IPS-18c (cell line): ENCODE measurements around the gene SPOP.
"Not testable (repeated sequence)": the region's sequence is repeated elsewhere in the genome, so short reads cannot be mapped to it uniquely, and the experiment has no call there.

Experiments
- H3K4me3 ChIP-seq: 2 replicates; pipeline ENCODE4 v1.7.0; 2013; ENCODE audit warnings: low read depth, mild to moderate bottlenecking, low read length, moderate library complexity; ENCODE audit not compliant: insufficient read depth
- H3K9me3 ChIP-seq: one replicate; pipeline ENCODE4 v1.6.1; 2013; ENCODE audit warnings: mild to moderate bottlenecking, low read length, moderate library complexity; ENCODE audit not compliant: control insufficient read depth, insufficient read depth

Gene SPOP

DNA sequence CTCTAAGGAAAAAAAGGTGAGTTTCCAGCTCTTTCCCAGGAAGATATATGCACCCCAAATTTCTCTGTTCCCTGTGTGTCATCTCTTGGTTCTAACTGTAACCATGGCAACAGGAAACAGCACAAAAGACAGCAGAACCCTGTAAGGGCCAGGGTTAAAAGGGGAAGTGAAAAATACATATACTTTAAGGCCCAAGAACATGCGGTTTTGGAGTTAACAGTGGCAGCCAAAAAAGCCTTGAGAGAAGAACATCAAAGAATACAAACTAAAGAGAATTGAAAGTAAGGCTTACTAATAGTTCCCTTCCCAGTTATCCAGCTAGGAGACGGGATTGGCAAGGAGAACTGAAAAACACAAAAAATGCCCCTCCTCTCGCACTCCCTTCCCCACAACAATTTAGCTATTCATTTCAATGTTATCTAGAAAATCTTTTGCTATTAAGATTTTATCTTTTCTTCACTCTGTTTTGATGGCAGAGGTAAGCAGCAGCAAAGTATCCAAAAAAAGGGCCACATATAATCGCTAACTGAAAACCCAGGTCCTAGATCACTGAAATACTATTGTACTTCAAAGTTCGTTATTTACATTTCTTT is 1.5 kb downstream of the SPOP start:
- Histone ChIP-seq H3K9me3 (no peaks in the 10 kb centered on the region), H3K4me3 (no peak overlapping the region; the same call in 1 of the 2 replicates)

DNA sequence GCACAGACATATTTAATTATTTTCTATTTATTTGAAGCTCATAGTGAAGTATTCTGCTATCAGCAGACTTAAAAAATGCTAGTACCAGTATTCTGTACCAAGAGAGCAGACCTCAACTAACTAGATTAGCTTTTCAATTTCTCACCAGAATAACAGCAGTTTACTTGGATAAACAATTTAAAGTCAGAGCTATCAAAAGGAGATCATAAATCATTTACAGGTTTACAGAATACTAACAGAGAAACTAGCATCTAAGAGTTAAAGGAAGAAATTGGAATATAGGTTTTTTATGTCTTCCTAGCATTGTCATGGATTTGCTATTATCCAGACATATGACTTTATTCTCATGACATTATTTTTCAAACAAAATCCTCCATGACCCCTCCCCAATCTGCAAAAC is 3.4 kb downstream of the SPOP start:
- Histone ChIP-seq H3K9me3 (no peaks in the 10 kb centered on the region), H3K4me3 (no peak overlapping the region)

- H3K9me3 ChIP-seq, H3K4me3 ChIP-seq: not testable (repeated sequence)
Measured at GRCh38 chr17:49673679-49674078, 4.2 kb downstream of the SPOP start.

- Histone ChIP-seq H3K9me3 (no peaks in the 10 kb centered on the region), H3K4me3 (no peak overlapping the region)
Measured at GRCh38 chr17:49670641-49671040, 7.3 kb downstream of the SPOP start.

GRCh38 chr17:49670002-49670401 is 7.9 kb downstream of the SPOP start:
- Histone ChIP-seq H3K9me3 (no peaks in the 10 kb centered on the region), H3K4me3 (no peak overlapping the region)

GRCh38 chr17:49667854-49668253 is 10.0 kb downstream of the SPOP start:
- Histone ChIP-seq H3K4me3 (no peak overlapping the region), H3K9me3 (no peaks in the 10 kb centered on the region)

DNA sequence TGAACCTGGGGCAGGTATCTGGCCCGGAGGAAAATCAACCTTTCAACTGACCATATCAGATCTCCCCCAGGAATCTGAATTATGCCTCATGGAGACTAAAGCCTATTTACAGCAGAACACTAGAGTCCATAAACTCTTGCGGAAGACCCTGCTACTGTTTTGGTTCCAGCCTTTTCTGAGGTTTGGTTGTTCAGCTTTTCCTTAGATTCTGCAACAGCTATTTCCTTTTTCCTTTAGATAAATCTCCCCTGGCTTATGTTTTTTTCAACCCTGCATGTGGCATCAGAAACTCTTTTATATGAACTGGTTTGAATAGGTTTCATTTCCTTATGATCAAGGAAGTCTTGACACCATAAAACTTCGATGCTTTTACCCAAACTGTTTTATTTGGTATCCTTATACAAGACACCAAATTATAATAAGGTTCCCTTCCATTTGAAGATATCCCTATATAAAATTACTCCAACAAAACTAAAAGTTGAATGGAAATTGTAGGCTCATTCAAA is 13.1 kb downstream of the SPOP start:
- no peak overlapping the region for H3K4me3 ChIP-seq
- no peaks in the 10 kb centered on the region for H3K9me3 ChIP-seq

- H3K9me3 ChIP-seq = no peaks in the 10 kb centered on the region
- H3K4me3 ChIP-seq = no peak overlapping the region
Measured at GRCh38 chr17:49659661-49660382, 18.1 kb downstream of the SPOP start.

GRCh38 chr17:49656247-49656646 is 21.6 kb downstream of the SPOP start:
- H3K4me3 ChIP-seq = no peak overlapping the region
- no peaks in the 10 kb centered on the region for H3K9me3 ChIP-seq

GRCh38 chr17:49647256-49647585 is 30.7 kb downstream of the SPOP start:
- Histone ChIP-seq H3K9me3 (no peaks in the 10 kb centered on the region), H3K4me3 (no peak overlapping the region)

GRCh38 chr17:49646391-49647255 is 31.3 kb downstream of the SPOP start:
- no peak overlapping the region for H3K4me3 ChIP-seq
- no peaks in the 10 kb centered on the region for H3K9me3 ChIP-seq

- H3K4me3 ChIP-seq, H3K9me3 ChIP-seq: not testable (repeated sequence)
Measured at GRCh38 chr17:49646056-49646390, 31.9 kb downstream of the SPOP start.

DNA sequence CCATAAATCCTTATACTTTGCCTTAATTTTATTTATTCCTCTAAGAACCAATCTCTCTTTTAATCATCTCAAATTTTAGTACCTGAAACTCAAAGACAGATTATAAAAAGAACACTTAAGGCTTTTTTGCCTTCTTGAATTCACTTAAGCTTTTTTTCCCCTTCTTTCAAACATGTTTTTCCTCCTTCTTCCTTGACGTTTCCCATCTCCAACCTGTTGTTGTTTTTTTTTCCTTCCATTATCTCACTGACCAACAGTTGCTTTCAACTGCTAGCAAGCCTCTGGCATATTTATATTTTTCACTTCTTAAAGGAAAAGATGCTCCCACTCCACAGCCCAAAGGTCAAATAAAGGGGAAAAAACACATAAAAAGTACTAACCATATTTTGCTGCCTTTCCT is 32.2 kb downstream of the SPOP start:
- Histone ChIP-seq H3K9me3 (no peaks in the 10 kb centered on the region), H3K4me3 (no peak overlapping the region)

GRCh38 chr17:49640556-49640955 is 37.3 kb downstream of the SPOP start:
- no peaks in the 10 kb centered on the region for H3K9me3 ChIP-seq
- H3K4me3 ChIP-seq = no peak overlapping the region

GRCh38 chr17:49638818-49639217 is 39.1 kb downstream of the SPOP start:
- Histone ChIP-seq H3K9me3 (no peaks in the 10 kb centered on the region), H3K4me3 (no peak overlapping the region)

DNA sequence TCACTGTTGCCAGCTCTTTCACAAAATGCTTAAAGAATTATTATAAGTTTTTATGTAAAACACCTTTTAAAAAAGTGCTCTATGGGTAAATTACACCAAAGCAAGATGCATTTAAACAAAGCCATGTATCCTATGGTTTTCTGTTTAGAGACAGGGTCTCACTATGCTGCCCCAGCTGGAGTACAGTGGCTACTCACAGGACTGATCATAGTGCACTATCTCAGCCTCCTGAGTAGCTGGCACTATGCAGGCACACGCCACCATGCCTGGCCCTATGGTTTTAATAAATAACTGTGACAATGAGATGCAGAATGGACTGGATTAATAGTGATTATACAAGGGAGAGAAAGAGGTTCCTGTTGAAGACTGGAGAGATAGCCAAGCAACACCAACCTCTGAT is 40.2 kb downstream of the SPOP start:
- H3K9me3 ChIP-seq = no peaks in the 10 kb centered on the region
- no peak overlapping the region for H3K4me3 ChIP-seq

DNA sequence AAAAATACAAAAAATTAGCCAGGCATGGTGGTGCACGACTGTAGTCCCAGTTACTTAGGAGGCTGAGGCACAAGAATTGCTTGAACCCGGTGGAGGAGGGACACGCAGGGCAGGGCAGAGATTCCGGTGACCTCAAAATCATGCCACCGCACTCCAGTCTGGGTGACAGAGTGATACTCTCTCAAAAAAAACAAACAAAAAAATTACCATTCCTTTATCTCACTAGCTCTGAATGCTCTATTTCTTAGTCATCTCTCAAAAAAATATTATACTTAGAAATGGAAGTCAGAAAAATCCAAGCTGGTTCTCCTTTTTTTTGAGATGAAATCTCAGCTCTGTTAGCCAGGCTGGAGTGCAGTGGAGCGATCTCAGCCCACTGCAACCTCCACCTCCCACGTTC is 40.8 kb downstream of the SPOP start:
- H3K9me3 ChIP-seq = no peaks in the 10 kb centered on the region
- no peak overlapping the region for H3K4me3 ChIP-seq

GRCh38 chr17:49635121-49635520 is 42.8 kb downstream of the SPOP start:
- Histone ChIP-seq H3K4me3 (no peak overlapping the region), H3K9me3 (no peaks in the 10 kb centered on the region)
